ENCODE data around the gene NFATC2. TPM values are rescaled to one million over a fixed set of nuclear protein-coding genes. Genes with fewer than 3 reads are reported as not detected.
A peak's percentile ranks its signal among the peaks of the same experiment; 100 is the strongest.
"Not testable (repeated sequence)": the region's sequence is repeated elsewhere in the genome, so short reads cannot be mapped to it uniquely, and the experiment has no call there.

The NFATC2 gene
- total RNA-seq, 2 donors from 2014 or later = 4.7 to 5.6 TPM

DNA sequence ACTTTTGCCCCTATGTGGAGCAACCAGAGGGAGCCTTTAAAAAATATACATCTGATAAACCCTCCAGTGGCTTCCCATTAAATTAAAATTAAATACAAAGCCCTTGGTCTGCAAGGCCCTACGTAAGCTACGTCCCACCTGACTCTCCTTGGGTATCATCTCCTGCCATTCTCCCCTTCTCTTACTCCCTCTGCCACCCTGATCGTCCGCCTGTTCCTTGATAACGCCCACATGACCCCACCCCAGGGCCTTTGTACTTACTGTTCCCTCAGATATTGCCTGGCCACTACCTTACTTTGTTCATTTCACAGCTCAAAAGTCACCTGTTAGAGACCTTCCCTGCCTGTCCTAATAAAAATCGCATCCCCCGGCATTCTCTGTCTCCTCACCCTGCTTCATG is 5.4 kb upstream of the NFATC2 start:
- DNase-seq = no peak
- no peak for ATAC-seq
- intact Hi-C loops (cut with DNase I, micrococcal nuclease) = no loop called here

GRCh38 chr20:51545515-51545914 is 3.0 kb upstream of the NFATC2 start:
- DNase-seq (no peak), ATAC-seq (no peak)
- intact Hi-C loops (cut with DNase I, micrococcal nuclease) = no loop called here

- ATAC-seq = no peak
- DNase-seq = no peak
- intact Hi-C loops (cut with DNase I, micrococcal nuclease) = no loop called here
These were observed 886 bp upstream of the NFATC2 start for GRCh38 chr20:51543422-51543788.

DNA sequence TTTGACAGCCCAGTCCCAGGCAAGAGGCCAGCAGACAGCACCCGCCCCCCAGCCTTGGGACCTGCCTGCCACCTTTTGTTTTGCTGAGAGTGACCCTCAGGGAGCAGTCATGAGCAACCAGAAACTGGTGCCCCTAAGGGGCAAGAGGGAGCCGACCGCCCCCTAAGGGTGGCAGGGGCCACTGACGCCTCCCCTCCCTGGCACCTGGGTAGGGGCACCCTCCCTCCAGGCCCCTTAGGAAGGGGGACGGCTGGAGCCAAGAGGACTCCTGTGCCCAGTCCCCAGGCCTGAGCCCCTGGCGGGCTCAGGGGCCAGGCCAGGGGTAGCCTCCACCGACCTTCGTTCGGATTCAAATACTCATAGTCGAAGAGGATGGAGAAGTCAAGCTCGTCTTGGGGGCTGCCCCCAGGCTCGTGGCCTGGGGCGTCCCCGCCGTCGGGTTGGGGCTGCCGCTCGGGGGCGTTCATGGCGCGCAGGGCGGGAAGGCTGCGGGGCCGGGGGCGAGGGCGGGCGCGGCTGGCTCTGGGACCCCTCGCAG is 417 bp downstream of the NFATC2 start:
- intact Hi-C loops (cut with DNase I, micrococcal nuclease) = no loop called here
- peak; percentile 46 for ATAC-seq
- peak; percentile 49 to 52 for DNase-seq

GRCh38 chr20:51541189-51542032 is 1.1 kb downstream of the NFATC2 start:
- peak; percentile 75 for ATAC-seq
- intact Hi-C loops (cut with DNase I, micrococcal nuclease) = no loop called here
- peak; percentile 71 to 77 for DNase-seq

- ATAC-seq (no peak), DNase-seq (no peak)
- intact Hi-C loops (cut with DNase I, micrococcal nuclease) = no loop called here
These were observed 1.9 kb downstream of the NFATC2 start for GRCh38 chr20:51540580-51540979.

- intact Hi-C loops (cut with DNase I, micrococcal nuclease); DNase-seq; ATAC-seq: not testable (repeated sequence)
These were observed 2.4 kb downstream of the NFATC2 start for GRCh38 chr20:51540074-51540473.

DNA sequence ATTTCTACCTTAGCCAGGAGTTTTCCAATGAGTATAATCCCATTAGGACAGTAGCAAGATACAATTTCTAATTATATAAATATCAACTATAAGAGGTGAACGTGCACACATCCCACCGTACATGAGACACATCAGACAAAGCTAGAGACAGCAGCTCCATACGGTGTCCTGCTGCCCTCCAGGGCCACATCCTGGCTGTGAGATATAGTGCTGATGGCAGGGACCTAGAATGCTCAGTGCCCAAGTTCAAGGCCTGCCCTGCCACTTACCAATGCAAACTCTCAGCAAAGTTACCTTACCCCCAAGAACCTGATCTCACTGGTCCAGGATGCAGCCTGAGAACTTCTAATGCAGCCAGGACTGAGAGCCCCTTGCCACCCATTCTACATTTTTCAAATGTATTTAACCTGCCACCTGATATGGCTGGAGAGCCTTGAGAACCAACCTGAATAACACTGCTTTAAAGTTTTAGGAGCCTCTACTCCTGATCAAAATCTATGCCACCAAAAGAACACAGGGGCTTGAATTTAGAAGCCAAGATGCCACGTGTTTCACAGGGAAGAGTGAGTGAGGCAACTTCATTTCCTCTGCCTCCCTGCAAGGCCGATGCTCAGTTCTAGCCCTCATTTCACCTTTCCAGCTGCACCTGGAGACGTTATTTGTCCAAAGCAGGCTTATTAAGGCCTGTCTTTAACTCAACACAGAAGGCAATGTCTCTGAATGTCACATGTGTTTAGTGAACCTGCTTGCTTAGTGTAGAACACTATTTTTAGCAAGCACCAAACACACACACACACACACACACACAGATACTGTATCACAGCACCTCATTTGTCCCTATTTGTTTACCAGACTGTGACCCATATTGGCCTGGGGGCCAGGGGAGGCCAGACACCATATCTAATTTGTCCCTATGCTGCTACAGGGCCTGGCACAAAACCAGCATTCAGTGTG is 6.1 kb downstream of the NFATC2 start:
- DNase-seq (no peak), ATAC-seq (no peak)
- intact Hi-C loops (cut with DNase I, micrococcal nuclease) = no loop called here

DNA sequence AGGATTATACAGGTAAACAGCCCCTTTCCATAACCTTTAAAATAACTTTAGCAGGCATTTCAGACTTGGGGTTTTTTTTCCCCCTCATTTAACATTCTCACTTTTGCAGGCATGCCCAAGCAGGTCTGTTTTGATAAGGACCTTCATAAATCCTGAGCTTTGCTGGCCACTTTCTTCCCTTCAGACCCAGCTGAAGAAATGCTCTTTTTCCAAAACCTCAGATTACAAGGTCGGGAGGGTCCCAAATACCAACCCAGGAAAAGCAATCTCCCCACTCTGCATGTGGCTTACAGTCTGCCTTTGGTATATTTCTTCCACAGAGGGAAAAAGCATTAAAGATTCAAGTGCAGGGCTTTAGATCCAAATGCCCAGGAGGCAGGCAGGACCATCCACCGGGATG is 6.8 kb downstream of the NFATC2 start:
- DNase-seq = no peak
- no peak for ATAC-seq
- intact Hi-C loops (cut with DNase I, micrococcal nuclease) = no loop called here

DNA sequence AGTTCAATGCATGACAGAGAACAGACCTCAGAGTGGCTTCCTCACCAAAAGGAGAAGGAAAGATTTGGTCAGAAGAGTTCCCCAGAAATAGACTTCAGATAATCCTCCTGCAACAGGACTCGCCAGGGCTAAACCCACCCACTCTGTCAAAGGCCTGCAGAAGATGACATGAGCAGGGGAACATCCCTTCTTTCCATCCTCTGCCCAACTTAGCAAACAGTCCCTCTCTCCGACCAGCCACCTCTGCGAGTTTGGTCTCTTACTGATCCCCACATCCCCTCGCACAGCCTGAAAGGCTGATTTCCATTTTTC is 7.5 kb downstream of the NFATC2 start:
- no peak for ATAC-seq
- intact Hi-C loops (cut with DNase I, micrococcal nuclease) = no loop called here
- DNase-seq = no peak

DNA sequence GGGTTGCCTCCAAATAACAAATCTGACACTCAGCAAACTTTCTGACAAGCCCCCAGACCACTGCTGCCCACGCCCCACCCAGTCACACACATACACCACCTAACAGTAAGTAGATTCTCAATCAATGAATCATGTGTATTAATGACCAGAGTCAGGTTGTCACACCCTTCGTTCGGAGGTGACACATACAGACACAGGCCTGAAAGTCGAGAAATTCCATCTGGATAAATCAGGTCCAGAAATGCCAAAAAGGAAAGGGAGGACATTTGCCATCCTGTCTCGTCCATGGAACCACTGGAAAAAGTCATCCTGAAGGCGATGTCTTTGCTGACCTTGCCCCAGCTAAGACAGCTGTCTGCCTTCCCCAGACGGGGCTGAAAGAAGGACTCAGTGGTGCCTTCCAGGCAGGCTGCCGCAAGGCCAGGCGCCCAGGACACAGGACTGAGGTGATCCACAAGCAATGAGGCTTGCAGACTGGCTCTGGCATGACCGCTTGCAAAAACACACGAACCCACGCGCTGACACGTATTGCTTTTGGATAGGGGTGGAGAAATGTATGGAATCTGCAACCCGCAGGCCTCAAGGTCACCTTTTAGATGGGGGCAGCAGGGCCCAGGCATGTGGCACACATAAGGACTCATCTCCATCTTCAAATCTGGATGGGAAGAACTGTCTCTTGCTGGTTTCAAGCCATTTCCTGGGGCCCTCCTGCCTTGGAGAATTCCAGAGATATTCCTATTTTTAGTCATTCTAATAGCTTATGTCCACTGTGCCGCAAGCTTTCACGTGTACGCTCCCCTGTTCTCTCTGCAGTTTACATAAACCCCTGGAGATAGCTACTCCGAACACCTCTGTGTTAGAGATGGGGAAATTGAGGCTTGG is 9.0 kb downstream of the NFATC2 start:
- intact Hi-C loops (cut with DNase I, micrococcal nuclease) = no loop called here
- DNase-seq = no peak
- ATAC-seq = no peak

DNA sequence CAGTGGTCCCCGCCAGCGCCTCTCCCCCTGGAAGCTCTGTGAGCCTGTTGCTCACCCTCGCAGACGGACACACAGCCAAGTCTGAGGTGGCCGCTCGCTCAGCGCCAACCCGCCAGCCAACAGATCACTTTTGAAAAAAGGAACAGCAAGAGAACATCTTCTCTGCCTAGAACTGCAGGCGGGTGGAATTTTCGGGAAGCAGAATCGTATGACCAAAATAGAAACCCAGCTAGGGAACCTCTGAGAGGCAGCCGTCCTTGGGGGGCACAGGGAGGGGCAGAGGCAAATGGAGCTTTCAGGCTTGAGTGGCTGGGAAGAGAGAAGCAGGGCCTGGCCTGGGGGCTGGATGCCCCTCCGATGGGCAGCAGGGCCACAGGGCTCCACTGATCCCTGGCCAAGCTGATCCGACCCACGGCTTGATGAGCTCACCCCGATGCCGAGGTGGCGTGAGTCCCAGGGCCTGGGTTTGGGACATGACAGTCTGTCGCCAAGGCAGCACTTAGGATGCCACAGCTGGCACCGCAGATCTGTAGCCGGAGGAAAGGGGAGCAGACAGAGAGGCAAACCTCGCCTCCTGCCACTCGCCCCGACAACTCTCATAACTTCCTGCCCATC is 9.8 kb downstream of the NFATC2 start:
- intact Hi-C loops (cut with DNase I, micrococcal nuclease) = no loop called here
- ATAC-seq = no peak
- DNase-seq = no peak

GRCh38 chr20:51531712-51532456 is 10.6 kb downstream of the NFATC2 start:
- DNase-seq (no peak), ATAC-seq (no peak)
- intact Hi-C loops (cut with DNase I, micrococcal nuclease) = no loop called here

DNA sequence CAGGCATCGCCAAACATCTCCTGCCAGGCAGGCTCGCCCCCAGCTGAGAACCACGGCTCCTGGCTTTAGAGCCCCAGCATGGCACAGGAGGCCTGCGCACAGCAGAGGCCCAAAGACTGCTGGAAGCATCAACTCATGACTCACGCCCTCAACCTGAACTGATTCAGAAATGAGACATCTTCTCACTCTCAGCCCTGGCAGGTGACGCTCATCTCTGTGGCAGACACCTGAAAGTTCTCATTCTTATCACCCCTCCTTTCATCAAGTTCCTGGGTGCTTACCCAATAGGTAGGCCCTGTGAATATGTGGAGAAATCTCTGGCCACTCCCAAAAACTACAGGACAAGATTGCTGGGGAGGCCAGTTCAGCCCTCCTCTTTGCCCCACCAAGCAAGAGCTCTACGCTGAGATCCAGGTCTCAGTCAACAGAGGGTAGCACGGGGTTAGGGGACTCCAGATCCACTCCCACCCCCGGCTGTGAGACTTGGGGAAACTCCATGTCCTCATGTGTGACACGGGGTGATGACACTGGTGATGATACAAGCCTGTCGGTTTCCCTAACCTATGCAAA is 11.3 kb downstream of the NFATC2 start:
- ATAC-seq (no peak), DNase-seq (no peak)
- intact Hi-C loops (cut with DNase I, micrococcal nuclease) = no loop called here

GRCh38 chr20:51529758-51530157 is 12.8 kb downstream of the NFATC2 start:
- ATAC-seq = no peak
- peak in 1 of 2 donors; percentile 61 for DNase-seq
- intact Hi-C loops (cut with DNase I, micrococcal nuclease) = no loop called here

DNA sequence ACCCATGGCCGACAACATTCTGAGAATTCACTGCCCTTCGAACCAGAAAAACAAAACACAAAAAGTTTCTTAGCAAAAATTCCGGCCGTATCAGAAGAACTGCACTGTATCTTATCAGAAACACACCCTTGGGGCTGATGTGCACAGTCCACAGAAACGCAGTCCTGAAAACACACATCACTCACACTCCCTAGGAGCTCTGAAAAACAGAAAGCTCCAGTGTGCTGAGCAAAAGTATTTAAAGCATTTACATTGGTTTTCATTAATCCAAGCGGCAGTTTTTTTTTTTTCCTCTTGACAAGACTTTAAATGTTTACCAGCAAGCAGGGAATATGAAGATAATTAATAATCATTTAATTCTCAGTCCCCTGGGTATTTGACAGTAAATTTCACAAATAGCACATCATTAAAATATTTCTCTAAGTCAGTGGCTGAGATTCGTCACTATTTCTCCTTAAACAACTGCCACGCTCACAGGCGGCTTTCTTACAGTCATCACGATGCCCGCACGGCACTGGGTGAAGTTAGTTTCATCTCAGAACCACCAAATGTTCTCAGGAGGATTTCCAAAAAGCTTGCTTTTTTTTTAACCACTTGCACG is 13.3 kb downstream of the NFATC2 start:
- no peak for ATAC-seq
- no peak for DNase-seq
- intact Hi-C loops (cut with DNase I, micrococcal nuclease) = no loop called here
